BJ (cell line): ENCODE results near the gene ANO4. TPM values are rescaled to one million over a fixed set of nuclear protein-coding genes. Genes with fewer than 3 reads are reported as not detected.
A peak's percentile ranks its signal among the peaks of the same experiment; 100 is the strongest.

Experiments used
- CTCF ChIA-PET: fragments of 350-600 bp; formaldehyde crosslinking; extraction: SDS; loops from one replicate; lab custom pipeline; 2021; ENCODE audit warnings: antibody characterized with exemption, inconsistent platforms; lab: Yijun Ruan, JAX
- POLR2A ChIA-PET: fragments of 300-600 bp; sonication (Branson Sonifier 250); formaldehyde crosslinking; extraction: SDS; loops from one replicate; lab custom pipeline; 2021; ENCODE audit warnings: antibody characterized with exemption; lab: Charles Lee
- DNase-seq: peaks from one replicate; pipeline ENCODE4 v3.0.0-alpha.2; 2011; ENCODE audit warnings: low read depth
- H3K27me3 ChIP-seq: 2 replicates; pipeline ENCODE4 v1.6.0; 2011; ENCODE audit warnings: low read length; ENCODE audit not compliant: control insufficient read depth, insufficient read depth
- H3K36me3 ChIP-seq: 2 replicates; pipeline ENCODE4 v1.5.1; 2011; ENCODE audit warnings: low read length; ENCODE audit not compliant: control insufficient read depth, insufficient read depth
- H3K4me3 ChIP-seq: 2 replicates; pipeline ENCODE4 v1.5.1; 2011; ENCODE audit warnings: low read depth, mild to moderate bottlenecking, control low read depth, low read length
- CTCF ChIP-seq: IDR thresholded peaks from 2 replicates; pipeline ENCODE4 v1.5.1; 2011; ENCODE audit warnings: low read depth, mild to moderate bottlenecking, control low read depth, inconsistent platforms, low read length, moderate library complexity; ENCODE audit not compliant: insufficient read depth
- polyA plus RNA-seq: library from polyadenylated mRNA; depleted of rRNA; stranded (reverse); fragments of >200 nt; gene quantifications from 2 replicates; pipeline ENCODE4 v1.2.3, GENCODE V29; 2011

Gene ANO4
- polyA plus RNA-seq, 1 experiment = 7.1 TPM

GRCh38 chr12:100789975-100790374 is 4.6 kb upstream of the ANO4 start:
- Histone ChIP-seq H3K36me3 (no peaks in the 10 kb centered on the region), H3K27me3 (no peaks in the 10 kb centered on the region), H3K4me3 (no peak overlapping the region)
- CTCF ChIA-PET = no interaction called here
- POLR2A ChIA-PET = no interaction called here
- TF ChIP-seq CTCF = no peak
- DNase-seq = no peak

- no peak for TF ChIP-seq CTCF
- ChIA-PET CTCF (no interaction called here), POLR2A (no interaction called here)
- no peaks in the 10 kb centered on the region for H3K36me3 ChIP-seq
- H3K27me3 ChIP-seq = no peaks in the 10 kb centered on the region
- DNase-seq = no peak
- no peak overlapping the region for H3K4me3 ChIP-seq
Observed at GRCh38 chr12:100790552-100790951, 4.0 kb upstream of the ANO4 start.

- ChIA-PET CTCF (no interaction called here), POLR2A (no interaction called here)
Observed at GRCh38 chr12:100793182-100793581, 1.4 kb upstream of the ANO4 start.

GRCh38 chr12:100795174-100795799 is 711 bp downstream of the ANO4 start:
- Histone ChIP-seq H3K36me3 (no peaks in the 10 kb centered on the region), H3K27me3 (no peaks in the 10 kb centered on the region), H3K4me3 (peak overlapping the region; percentile 7; the same call in 1 of the 2 replicates)
- TF ChIP-seq CTCF = no peak
- POLR2A ChIA-PET = no interaction called here
- CTCF ChIA-PET = interaction anchor here (0.9 to 1.1 kb wide), 2 partner anchors 15 to 26 kb away, joined by 3 read pairs; no protein-coding TSS in a partner anchor
- no peak for DNase-seq

More at GRCh38 chr12:100793182-100793581, 1.4 kb upstream of the ANO4 start:
- DNase-seq = peak; percentile 30
- no peaks in the 10 kb centered on the region for H3K27me3 ChIP-seq
- H3K4me3 ChIP-seq = no peak overlapping the region
- no peak for TF ChIP-seq CTCF
- no peaks in the 10 kb centered on the region for H3K36me3 ChIP-seq

- CTCF ChIA-PET = interaction anchor here (0.9 to 1.1 kb wide), 2 partner anchors 16 to 25 kb away, joined by 3 read pairs; no protein-coding TSS in a partner anchor
- H3K4me3 ChIP-seq = no peak overlapping the region
- POLR2A ChIA-PET = no interaction called here
Observed at GRCh38 chr12:100795800-100796179, 1.2 kb downstream of the ANO4 start.

More at GRCh38 chr12:100795800-100796179, 1.2 kb downstream of the ANO4 start:
- no peak for DNase-seq
- Histone ChIP-seq H3K36me3 (no peaks in the 10 kb centered on the region), H3K27me3 (no peaks in the 10 kb centered on the region)
- no peak for TF ChIP-seq CTCF
